GM10248 (cell line): ENCODE measurements around the gene ATP8B3.

Source experiments
- CTCF ChIA-PET: fragments of 300-600 bp; sonication (Branson Sonifier 250); formaldehyde crosslinking; extraction: SDS; loops from one replicate; lab custom pipeline; 2021; ENCODE audit warnings: antibody characterized with exemption; lab: Yijun Ruan, JAX
- POLR2A ChIA-PET: fragments of 350-650 bp; sonication (Branson Sonifier 250); formaldehyde crosslinking; extraction: SDS; loops from one replicate; lab custom pipeline; 2020; ENCODE audit warnings: antibody characterized with exemption; lab: Yijun Ruan, JAX
- DNase-seq: peaks from one replicate; pipeline ENCODE4 v3.0.0; 2012; ENCODE audit errors: extremely low spot score
- TF ChIP-seq, protein P1 (sequence below): IDR thresholded peaks from 2 replicates; pipeline ENCODE4 v1.5.1; 2012; ENCODE audit warnings: mild to moderate bottlenecking, low read depth; ENCODE audit errors: extremely low read depth, missing control alignments, control extremely low read depth

ATP8B3 gene

DNA sequence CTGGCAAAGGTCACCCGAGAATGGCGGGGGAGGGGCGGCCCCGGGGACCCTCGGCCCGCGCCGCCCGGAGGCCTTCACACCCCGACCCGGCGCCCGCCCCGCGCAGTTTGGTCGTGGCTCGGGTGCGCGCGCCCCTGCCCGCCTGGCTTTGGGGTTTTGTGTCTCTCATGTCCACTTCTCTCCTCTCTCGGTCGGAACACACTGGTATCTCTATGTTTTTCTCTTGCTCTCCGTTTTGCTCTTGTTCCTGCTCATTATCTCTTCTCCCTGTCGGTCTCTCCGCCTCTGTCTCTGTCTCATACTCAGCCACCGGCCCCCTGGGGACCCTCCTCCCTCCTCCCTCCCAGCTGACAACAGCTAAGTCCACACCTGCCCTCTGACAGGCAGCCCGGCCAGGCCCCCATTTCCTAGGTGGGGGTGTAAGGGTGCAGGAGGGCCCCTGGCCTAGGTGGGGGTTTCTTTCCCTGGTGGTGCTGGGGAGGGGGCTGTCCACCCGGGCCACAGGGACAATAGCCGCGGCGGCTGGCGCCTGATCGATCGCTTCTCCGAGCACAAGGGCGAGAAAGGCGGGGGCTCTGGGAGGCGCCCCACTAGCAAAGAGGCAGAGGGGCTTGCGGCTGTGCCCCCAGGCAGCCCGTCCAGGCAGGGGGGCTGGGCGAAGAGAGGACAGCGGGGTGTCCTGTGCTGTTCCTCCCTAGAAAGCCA lies 56.5 kb downstream of the ATP8B3 start:
- TF ChIP-seq, protein P1, sequence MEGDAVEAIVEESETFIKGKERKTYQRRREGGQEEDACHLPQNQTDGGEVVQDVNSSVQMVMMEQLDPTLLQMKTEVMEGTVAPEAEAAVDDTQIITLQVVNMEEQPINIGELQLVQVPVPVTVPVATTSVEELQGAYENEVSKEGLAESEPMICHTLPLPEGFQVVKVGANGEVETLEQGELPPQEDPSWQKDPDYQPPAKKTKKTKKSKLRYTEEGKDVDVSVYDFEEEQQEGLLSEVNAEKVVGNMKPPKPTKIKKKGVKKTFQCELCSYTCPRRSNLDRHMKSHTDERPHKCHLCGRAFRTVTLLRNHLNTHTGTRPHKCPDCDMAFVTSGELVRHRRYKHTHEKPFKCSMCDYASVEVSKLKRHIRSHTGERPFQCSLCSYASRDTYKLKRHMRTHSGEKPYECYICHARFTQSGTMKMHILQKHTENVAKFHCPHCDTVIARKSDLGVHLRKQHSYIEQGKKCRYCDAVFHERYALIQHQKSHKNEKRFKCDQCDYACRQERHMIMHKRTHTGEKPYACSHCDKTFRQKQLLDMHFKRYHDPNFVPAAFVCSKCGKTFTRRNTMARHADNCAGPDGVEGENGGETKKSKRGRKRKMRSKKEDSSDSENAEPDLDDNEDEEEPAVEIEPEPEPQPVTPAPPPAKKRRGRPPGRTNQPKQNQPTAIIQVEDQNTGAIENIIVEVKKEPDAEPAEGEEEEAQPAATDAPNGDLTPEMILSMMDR, result no peak

DNA sequence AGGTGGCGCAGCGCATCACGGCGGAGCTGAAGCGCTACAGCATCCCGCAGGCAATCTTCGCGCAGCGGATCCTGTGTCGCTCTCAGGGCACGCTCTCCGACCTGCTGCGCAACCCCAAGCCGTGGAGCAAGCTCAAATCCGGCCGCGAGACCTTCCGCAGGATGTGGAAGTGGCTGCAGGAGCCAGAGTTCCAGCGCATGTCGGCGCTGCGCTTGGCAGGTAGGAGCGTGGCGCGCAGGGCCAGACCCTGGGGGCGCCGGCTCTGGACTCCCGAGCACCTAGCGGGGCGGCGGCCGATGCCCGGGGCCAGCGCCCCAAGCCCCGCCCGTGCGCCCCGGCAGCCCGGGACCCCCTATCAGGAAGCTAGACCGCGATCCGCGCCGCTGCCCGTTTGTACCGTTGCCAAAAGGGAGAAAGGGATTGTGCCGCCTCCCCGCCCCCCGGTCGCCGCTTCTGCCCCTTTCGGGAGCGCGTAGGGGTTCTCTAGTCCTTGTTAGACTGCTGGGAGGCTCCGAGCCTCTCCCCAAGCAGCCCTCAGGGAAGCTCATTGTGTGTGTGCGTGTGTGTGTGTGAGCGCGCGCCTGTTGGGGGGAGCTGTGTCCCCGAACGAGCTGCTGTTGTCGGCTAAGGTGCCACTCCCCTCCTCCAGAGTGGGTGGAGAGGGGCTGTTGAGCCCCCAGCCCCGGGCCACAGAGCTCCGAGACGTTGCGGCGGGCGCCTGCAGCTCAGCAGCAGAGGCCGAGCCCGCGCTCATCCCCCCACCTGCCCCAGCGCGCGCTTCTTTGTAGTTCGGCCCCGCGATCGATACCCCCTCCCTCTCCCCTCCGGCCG lies 57.2 kb downstream of the ATP8B3 start:
- CTCF ChIA-PET, result interaction anchor here (1.0 to 2.5 kb wide), 2 partner anchors 10 to 83 kb away, joined by 3 to 7 read pairs; no protein-coding TSS in a partner anchor
- TF ChIP-seq, protein P1, result no peak
- POLR2A ChIA-PET, result no interaction called here
- DNase-seq, result no peak

More for the DNA sequence above, 56.5 kb downstream of the ATP8B3 start:
- POLR2A ChIA-PET, result no interaction called here
- DNase-seq, result no peak
- CTCF ChIA-PET, result interaction anchor here (1.0 to 2.5 kb wide), 2 partner anchors 9 to 83 kb away, joined by 3 to 7 read pairs; no protein-coding TSS in a partner anchor

DNA sequence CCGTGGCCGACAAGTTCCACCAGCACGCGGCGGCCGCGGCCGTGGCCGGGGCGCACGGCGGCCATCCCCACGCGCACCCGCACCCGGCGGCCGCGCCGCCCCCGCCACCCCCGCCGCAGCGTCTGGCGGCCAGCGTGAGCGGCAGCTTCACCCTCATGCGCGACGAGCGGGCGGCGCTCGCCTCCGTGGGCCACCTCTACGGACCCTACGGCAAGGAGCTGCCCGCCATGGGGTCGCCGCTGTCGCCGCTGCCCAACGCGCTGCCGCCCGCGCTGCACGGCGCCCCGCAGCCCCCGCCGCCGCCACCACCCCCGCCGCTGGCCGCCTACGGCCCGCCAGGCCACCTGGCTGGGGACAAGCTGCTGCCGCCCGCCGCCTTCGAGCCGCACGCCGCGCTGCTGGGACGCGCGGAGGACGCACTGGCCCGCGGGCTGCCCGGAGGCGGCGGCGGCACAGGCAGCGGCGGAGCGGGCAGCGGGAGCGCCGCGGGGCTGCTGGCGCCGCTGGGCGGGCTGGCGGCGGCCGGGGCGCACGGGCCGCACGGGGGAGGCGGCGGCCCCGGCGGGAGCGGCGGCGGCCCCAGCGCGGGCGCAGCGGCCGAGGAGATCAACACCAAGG lies 57.9 kb downstream of the ATP8B3 start:
- ChIA-PET CTCF (interaction anchor here (2.5 kb wide), 1 partner anchor 11 kb away, joined by 7 read pairs; no protein-coding TSS in a partner anchor), POLR2A (no interaction called here)
- TF ChIP-seq, protein P1, result no peak
- no peak for DNase-seq

DNA sequence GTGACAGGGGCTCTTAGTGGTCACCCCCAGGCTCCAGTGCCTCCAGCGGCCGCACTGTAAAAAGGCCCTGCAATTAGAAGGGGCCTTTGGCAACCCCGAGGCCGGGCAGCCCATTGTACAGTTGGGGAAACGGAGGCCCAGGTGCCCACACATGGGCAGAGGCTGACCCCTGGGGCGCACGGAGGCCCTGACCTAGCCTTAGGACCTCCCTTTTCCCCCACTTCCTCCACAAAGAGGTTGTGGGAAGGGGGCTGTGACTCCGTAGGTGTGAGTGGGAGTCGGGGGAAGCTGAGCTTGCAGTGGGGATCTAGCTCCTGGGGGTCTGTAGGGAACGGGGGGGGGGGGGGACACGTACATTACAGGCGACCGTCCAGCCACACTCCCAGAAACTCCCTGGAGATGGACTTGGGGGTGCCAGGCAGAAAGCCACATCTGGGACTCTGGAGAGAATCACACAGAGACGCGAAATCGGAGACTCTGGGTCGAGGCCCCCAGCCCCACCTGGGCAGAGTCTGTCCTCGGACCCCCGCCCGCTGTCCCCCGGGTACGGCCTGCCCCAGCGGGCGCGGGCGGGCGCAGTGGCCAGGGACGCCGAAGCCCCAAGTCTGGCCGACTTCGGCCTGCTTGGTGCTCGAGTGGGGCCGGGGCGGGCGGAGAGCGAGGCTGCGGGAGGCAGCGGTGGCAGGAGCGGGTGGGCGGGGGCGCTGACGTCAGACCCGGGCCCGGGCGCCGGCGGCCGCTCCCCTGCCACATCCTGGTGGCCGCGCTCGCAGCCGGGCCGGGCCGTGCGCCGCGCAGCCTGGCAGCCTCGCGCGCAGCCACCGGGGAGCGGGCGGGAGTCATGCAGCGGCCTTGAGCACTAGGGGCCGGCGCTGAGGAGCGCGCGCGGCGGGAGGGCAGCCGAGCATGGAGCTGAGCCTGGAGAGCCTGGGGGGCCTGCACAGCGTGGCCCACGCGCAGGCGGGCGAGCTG lies 59.0 kb downstream of the ATP8B3 start, which contains the start of gene ONECUT3:
Gene ONECUT3, plus strand, starts transcription at position 750 of the 972 bp plus-strand sequence. Its CDS starts 157 bp downstream, at position 907.
- no peak for DNase-seq
- TF ChIP-seq, protein P1, result no peak
- CTCF ChIA-PET, result no interaction called here
- POLR2A ChIA-PET, result no interaction called here

DNA sequence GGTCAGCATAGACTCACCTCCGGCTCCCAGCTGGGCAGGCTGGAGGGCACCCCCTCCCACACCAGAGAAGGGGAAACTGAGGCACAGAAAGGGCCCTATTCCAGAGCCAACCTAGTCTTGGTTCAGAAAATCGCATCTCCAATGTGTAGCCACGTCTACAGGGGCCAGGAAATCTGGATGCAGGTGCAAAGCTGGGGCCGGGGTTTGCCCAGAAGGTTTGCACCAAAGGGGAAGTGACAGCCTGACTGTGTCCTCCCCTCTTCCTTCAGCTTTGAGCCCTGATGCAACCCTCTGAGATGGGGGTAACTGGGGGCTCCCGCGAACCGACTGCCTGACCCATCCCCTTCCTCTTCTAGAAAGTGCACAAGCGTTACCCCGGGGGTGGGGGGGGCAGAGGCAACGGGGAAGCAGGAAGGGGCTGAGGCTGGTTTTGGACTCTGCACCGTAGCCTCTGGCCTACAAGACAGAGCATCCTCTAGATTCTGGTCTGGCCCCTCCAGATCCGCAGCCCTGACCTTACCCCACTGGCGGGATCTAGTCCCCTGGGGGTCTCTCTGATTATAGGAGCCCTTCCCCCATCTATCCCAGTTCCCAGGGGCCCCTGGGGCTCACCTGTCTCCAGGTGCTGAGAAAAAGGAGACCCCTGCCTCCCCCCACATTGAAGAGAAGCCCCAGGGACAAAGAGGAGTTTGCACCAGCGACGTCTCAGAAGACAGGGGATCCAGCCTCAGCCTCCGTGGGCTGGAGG lies 59.9 kb downstream of the ATP8B3 start:
- ChIA-PET CTCF (no interaction called here), POLR2A (no interaction called here)
- DNase-seq, result no peak
- TF ChIP-seq, protein P1, result no peak
